Esophagus muscularis mucosa (tissue), 4 donors: Measurements from ENCODE around the gene ESR2. TPM values are rescaled to one million over a fixed set of nuclear protein-coding genes. Genes with fewer than 3 reads are reported as not detected.

Experiments
- DNase-seq: peaks from one replicate; pipeline ENCODE4 v3.0.0-alpha.2; 2017; ENCODE audit errors: extremely low spot score
- H3K27ac ChIP-seq, 4 donors: fragments of 200-600 bp; sonication (generic); replicated peaks in 1 of 4; 1 replicate in 3 of 4; 2 replicates in 1 of 4; pipeline ENCODE4 v1.5.1; 2016 to 2019; ENCODE audit warnings: mild to moderate bottlenecking in 1 of 4
- H3K27me3 ChIP-seq, 4 donors: fragments of 200-600 bp; sonication (generic); one replicate each; pipeline versions ENCODE4 v1.5.1 to v1.6.0; 2016 to 2019
- H3K36me3 ChIP-seq, 4 donors: fragments of 200-600 bp; sonication (generic); one replicate each; pipeline ENCODE4 v1.5.1; 2016 to 2019
- H3K4me1 ChIP-seq, 4 donors: fragments of 200-600 bp; sonication (generic); one replicate each; pipeline ENCODE4 v1.5.1; 2016 to 2019
- H3K4me3 ChIP-seq, 4 donors: fragments of 200-600 bp; sonication (generic); 1 replicate in 2 of 4; 2 replicates in 2 of 4; pipeline ENCODE4 v1.5.1; 2016 to 2019; ENCODE audit warnings: mild to moderate bottlenecking in 4 of 4, moderate library complexity in 1 of 4
- H3K9me3 ChIP-seq, 4 donors: fragments of 200-600 bp; sonication (generic); 1 replicate in 3 of 4; 2 replicates in 1 of 4; pipeline ENCODE4 v1.5.1; 2016 to 2019
- EP300 ChIP-seq: sonication (generic); formaldehyde crosslinking; IDR thresholded peaks from one replicate; pipeline ENCODE4 v1.6.1; 2017; ENCODE audit warnings: antibody characterized with exemption
- POLR2A ChIP-seq: fragments of 450-650 bp; IDR thresholded peaks from one replicate; pipeline ENCODE4 v1.6.1; 2017; ENCODE audit warnings: antibody characterized with exemption, moderate library complexity, mild to moderate bottlenecking, low read depth
- POLR2AphosphoS5 ChIP-seq, 2 donors: sonication (generic); formaldehyde crosslinking; IDR thresholded peaks; one replicate each; pipeline ENCODE4 v1.6.1; 2017; ENCODE audit warnings: antibody characterized with exemption in 2 of 2
- WGBS: methylation state at CpG from one replicate; pipeline ENCODE4 v1.1.5; 2018; 5-methylcytosine and 5-hydroxymethylcytosine counted together
- intact Hi-C: fragments of 100-400 bp; cut with DNase I; formaldehyde crosslinking; loops from one replicate; pipeline ENCODE4 v1.15.1; 2023
- total RNA-seq, 4 donors: library from RNA; depleted of rRNA; stranded (reverse); fragments of >200 nt; gene quantifications; one replicate each; pipeline versions ENCODE4 v1.1.0 to v1.2.1, GENCODE V29; 2016
- TF ChIP-seq, protein P1 (sequence below), 3 experiments: fragments of 200-600 bp in 2 of 3; fragments of 450-650 bp in 1 of 3; sonication (generic) in 2 of 3; IDR thresholded peaks; one replicate each; pipeline ENCODE4 v1.5.1; 2017 to 2019; ENCODE audit warnings: antibody characterized with exemption in 3 of 3, mild to moderate bottlenecking in 2 of 3, moderate library complexity in 1 of 3

ESR2 gene
- total RNA-seq, 4 donors from 2014 or later: 0.29 to 0.83 (median 0.42) TPM; not detected in 1

DNA sequence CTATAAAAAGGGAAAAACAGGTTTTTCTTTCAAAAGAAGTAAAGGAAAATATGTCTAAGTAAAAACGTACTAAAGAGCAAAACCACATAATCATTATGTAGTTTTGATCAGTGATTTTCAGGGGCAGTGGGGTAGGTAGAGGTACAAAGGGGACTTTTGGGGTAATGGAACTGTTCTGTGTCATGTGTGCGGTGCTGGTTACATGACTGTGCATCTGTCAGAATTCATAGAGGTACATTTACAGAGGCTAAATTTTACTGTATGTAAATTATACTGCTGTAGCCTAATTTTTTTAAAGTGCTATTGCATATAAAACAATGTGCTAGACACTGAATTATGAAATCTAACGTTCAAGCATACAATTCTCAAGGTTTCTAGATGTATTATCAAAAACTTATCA is 2.0 kb downstream of the ESR2 start:
- no peak for DNase-seq
- intact Hi-C loops: no loop called here
- H3K9me3 ChIP-seq: no peaks in the 10 kb centered on the region
- peaks cover 6 to 63% (median 16%) of the 10 kb centered on the region in 4 donors for H3K27me3 ChIP-seq
- peaks cover 16 to 23% (median 18%) of the 10 kb centered on the region in 4 donors for H3K4me1 ChIP-seq
- TF ChIP-seq EP300 (no peak), POLR2A (no peak), POLR2AphosphoS5 (IDR thresholded peaks at IDR 0.05) (no peak)
- TF ChIP-seq, protein P1, sequence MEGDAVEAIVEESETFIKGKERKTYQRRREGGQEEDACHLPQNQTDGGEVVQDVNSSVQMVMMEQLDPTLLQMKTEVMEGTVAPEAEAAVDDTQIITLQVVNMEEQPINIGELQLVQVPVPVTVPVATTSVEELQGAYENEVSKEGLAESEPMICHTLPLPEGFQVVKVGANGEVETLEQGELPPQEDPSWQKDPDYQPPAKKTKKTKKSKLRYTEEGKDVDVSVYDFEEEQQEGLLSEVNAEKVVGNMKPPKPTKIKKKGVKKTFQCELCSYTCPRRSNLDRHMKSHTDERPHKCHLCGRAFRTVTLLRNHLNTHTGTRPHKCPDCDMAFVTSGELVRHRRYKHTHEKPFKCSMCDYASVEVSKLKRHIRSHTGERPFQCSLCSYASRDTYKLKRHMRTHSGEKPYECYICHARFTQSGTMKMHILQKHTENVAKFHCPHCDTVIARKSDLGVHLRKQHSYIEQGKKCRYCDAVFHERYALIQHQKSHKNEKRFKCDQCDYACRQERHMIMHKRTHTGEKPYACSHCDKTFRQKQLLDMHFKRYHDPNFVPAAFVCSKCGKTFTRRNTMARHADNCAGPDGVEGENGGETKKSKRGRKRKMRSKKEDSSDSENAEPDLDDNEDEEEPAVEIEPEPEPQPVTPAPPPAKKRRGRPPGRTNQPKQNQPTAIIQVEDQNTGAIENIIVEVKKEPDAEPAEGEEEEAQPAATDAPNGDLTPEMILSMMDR (IDR thresholded peaks at IDR 0.05): no peak
- no peak overlapping the region for H3K4me3 ChIP-seq
- H3K27ac ChIP-seq: no peak overlapping the region
- H3K36me3 ChIP-seq: no peaks in the 10 kb centered on the region
- WGBS: 96% methylated on average over 3 of the region's 3 CpGs

DNA sequence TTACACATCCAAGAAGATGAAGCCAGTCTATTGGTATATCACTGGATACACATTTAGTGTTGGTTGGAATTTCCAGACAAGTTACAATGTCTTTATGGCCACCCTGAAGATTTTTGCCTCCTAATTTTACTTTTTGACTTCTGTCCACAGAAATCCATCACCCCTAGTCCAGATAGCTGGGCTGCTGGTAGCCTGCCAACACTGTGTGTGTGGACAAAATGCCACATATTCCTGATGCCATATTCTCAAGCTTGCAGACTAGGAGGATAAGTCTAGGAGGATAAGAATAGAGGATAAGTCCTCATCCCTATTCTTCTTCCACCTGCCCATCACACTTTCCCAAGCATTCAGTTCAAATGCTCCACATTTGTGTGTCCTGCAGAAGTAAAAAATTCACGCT is 4.6 kb downstream of the ESR2 start:
- no peak overlapping the region for H3K27ac ChIP-seq
- WGBS: 95% methylated on average over 1 of the region's 1 CpG
- peaks cover 6 to 54% (median 16%) of the 10 kb centered on the region in 4 donors for H3K27me3 ChIP-seq
- TF ChIP-seq, protein P1 (IDR thresholded peaks at IDR 0.05): no peak
- TF ChIP-seq POLR2A: no peak
- no peak for TF ChIP-seq POLR2AphosphoS5 (IDR thresholded peaks at IDR 0.05)
- TF ChIP-seq EP300: no peak
- no peaks in the 10 kb centered on the region for H3K36me3 ChIP-seq
- no peak overlapping the region for H3K4me3 ChIP-seq
- DNase-seq: no peak
- H3K9me3 ChIP-seq: no peaks in the 10 kb centered on the region
- intact Hi-C loops: no loop called here
- H3K4me1 ChIP-seq: peaks cover 10 to 13% (median 12%) of the 10 kb centered on the region in 4 donors

DNA sequence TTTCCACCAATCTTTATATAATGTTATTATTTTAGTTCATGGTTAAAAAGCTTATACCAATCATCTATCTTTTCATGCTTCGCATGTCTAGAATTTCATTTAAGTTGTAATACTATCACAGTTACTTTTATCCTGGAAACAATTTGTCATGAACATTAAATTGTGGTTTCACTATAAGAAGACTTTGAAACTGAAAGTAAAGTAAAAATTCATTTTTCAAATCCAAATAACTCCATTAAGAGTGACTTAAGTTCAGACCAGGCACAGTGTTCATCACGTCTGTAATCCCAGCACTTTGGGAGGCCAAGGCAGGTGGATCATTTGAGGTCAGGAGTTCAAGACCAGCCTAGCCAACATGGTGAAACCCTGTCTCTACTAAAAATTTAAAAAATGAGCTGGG is 12.4 kb downstream of the ESR2 start:
- DNase-seq: no peak
- 43% methylated on average over 2 of the region's 2 CpGs for WGBS
- H3K27me3 ChIP-seq: no peaks in the 10 kb centered on the region
- intact Hi-C loops: no loop called here
- TF ChIP-seq, protein P1 (IDR thresholded peaks at IDR 0.05): no peak
- TF ChIP-seq POLR2A (no peak), EP300 (no peak), POLR2AphosphoS5 (IDR thresholded peaks at IDR 0.05) (no peak)
- no peaks in the 10 kb centered on the region for H3K4me1 ChIP-seq
- H3K36me3 ChIP-seq: no peaks in the 10 kb centered on the region
- H3K9me3 ChIP-seq: no peaks in the 10 kb centered on the region
- H3K4me3 ChIP-seq: no peak overlapping the region
- no peak overlapping the region for H3K27ac ChIP-seq

DNA sequence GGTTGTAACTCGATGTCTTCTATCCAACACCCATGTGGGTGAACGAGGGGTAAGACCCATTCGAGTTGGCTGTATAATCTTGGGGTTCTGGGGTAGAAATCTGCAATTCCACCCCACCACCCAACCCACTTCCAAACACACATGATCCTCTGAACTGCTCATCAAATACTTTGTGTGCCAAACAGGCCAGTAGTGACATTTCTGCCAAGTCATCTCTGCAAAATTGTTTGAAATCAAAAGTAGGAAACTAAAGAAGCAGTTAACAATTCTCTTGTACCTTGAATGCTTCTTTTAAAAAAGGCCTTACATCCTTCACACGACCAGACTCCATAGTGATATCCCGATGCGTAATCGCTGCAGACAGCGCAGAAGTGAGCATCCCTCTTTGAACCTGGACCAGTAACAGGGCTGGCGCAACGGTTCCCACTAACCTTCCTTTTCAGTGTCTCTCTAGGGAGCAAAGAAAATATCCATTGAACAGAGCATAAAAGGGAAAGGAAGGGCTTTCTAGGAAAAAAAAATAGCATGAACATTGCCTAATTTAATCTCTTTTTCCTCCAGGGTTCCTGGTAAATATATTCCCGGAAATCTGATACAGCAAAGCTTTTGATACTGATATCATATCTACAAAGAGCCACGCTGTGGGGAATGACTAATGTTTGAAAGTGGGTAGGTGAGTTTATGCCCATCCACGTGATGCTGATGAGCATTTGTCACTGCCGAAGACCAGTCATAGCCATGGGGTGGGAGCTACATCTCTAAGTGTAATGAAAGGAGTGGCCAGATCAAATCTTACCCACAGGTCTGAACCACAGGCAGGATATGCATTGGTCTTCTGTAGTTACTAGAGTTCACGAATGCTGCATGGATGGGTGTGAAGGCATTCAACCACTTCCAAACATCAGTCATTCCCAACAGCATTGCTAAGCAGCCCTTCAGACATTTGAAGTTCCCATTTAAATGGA is 14.2 kb downstream of the ESR2 start:
- no peaks in the 10 kb centered on the region for H3K9me3 ChIP-seq
- no peaks in the 10 kb centered on the region for H3K27me3 ChIP-seq
- no peak overlapping the region for H3K27ac ChIP-seq
- WGBS: 78% methylated on average over 15 of the region's 15 CpGs
- intact Hi-C loops: no loop called here
- H3K4me1 ChIP-seq: no peaks in the 10 kb centered on the region
- H3K4me3 ChIP-seq: no peak overlapping the region
- no peaks in the 10 kb centered on the region for H3K36me3 ChIP-seq
- no peak for DNase-seq
- TF ChIP-seq POLR2AphosphoS5 (IDR thresholded peaks at IDR 0.05): no peak
- TF ChIP-seq POLR2A: no peak
- TF ChIP-seq EP300: no peak
- TF ChIP-seq, protein P1 (IDR thresholded peaks at IDR 0.05): no peak
